HEK293T (cell line): ENCODE results near the gene PLB1.

Experiments
- ARNT ChIP-seq: fragments of 450-650 bp; IDR thresholded peaks from 2 replicates; pipeline ENCODE4 v1.6.1; 2017; ENCODE audit warnings: mild to moderate bottlenecking
- BHLHE40 ChIP-seq: fragments of 450-650 bp; IDR thresholded peaks from 2 replicates; pipeline ENCODE4 v1.6.1; 2016; ENCODE audit warnings: mild to moderate bottlenecking, moderate library complexity, borderline replicate concordance
- CTBP1 ChIP-seq: fragments of 450-650 bp; IDR thresholded peaks from 2 replicates; pipeline ENCODE4 v1.6.1; 2016; ENCODE audit warnings: borderline replicate concordance
- ELF4 ChIP-seq: fragments of 450-650 bp; IDR thresholded peaks from 2 replicates; pipeline ENCODE4 v1.6.1; 2017; ENCODE audit warnings: antibody characterized with exemption
- HDGF ChIP-seq: fragments of 450-650 bp; IDR thresholded peaks from 2 replicates; pipeline ENCODE4 v1.6.1; 2017; ENCODE audit warnings: antibody characterized with exemption, borderline replicate concordance
- LEF1 ChIP-seq: fragments of 450-650 bp; IDR thresholded peaks from 2 replicates; pipeline ENCODE4 v1.6.1; 2017; ENCODE audit warnings: mild to moderate bottlenecking, borderline replicate concordance
- NFRKB ChIP-seq: fragments of 450-650 bp; IDR thresholded peaks from 2 replicates; pipeline ENCODE4 v1.6.1; 2016; ENCODE audit warnings: mild to moderate bottlenecking, moderate library complexity
- SP1 ChIP-seq: fragments of 450-650 bp; IDR thresholded peaks from 2 replicates; pipeline ENCODE4 v1.6.1; 2017
- SUZ12 ChIP-seq: fragments of 450-650 bp; IDR thresholded peaks from 2 replicates; pipeline ENCODE4 v1.6.1; 2016; ENCODE audit warnings: mild to moderate bottlenecking
- TARDBP ChIP-seq: fragments of 450-650 bp; IDR thresholded peaks from 2 replicates; pipeline ENCODE4 v1.6.1; 2016
- ZNF384 ChIP-seq: fragments of 450-650 bp; IDR thresholded peaks from 2 replicates; pipeline ENCODE4 v1.6.1; 2016

- TF ChIP-seq SUZ12 (no peak), ARNT (no peak), ZNF384 (no peak), TARDBP (no peak), SP1 (no peak), BHLHE40 (no peak), LEF1 (no peak), HDGF (no peak), ELF4 (no peak), CTBP1 (no peak), NFRKB (no peak)
These were observed 1.3 kb downstream of the PLB1 start for GRCh38 chr2:28497206-28497605.
